HG02642 (cell line): Measurements from ENCODE around the gene FSD1L.
"Not testable (repeated sequence)": the region's sequence is repeated elsewhere in the genome, so short reads cannot be mapped to it uniquely, and the experiment has no call there.

ENCODE experiments used
- ATAC-seq: cut with Tn5 transposase; IDR thresholded peaks from one replicate; pipeline ENCODE4 v1.9.1; 2021; ENCODE audit warnings: mild to moderate bottlenecking; ENCODE audit not compliant: unreplicated experiment, poor library complexity

Gene FSD1L

GRCh38 chr9:105535920-105536668 lies 88.3 kb downstream of the FSD1L start:
- peak; percentile 79 for ATAC-seq

GRCh38 chr9:105539452-105539851 lies 91.6 kb downstream of the FSD1L start:
- ATAC-seq = no peak

- peak; percentile 97 for ATAC-seq
Observed at GRCh38 chr9:105541838-105542237, 94.0 kb downstream of the FSD1L start.

- ATAC-seq = no peak
Observed at GRCh38 chr9:105554042-105554441, 106.2 kb downstream of the FSD1L start.

- peak; percentile 97 for ATAC-seq
Observed at GRCh38 chr9:105557804-105558610, 110.2 kb downstream of the FSD1L start, which contains the start of gene FKTN. Gene FKTN (plus strand): TSS chr9:105558131. CDS start chr9:105575033, 16,902 bp downstream.

- no peak for ATAC-seq
Observed at GRCh38 chr9:105572455-105572854, 124.6 kb downstream of the FSD1L start.

GRCh38 chr9:105579952-105580351 lies 132.1 kb downstream of the FSD1L start:
- ATAC-seq = not testable (repeated sequence)

GRCh38 chr9:105581550-105581949 lies 133.7 kb downstream of the FSD1L start:
- not testable (repeated sequence) for ATAC-seq

GRCh38 chr9:105593145-105593544 lies 145.3 kb downstream of the FSD1L start:
- ATAC-seq = no peak
